GM18508 (cell line): ENCODE measurements around the gene TWNK.
"Not testable (repeated sequence)": the region's sequence is repeated elsewhere in the genome, so short reads cannot be mapped to it uniquely, and the experiment has no call there.

Source experiments
- ATAC-seq: cut with Tn5 transposase; IDR thresholded peaks from one replicate; pipeline ENCODE4 v1.9.1; 2021; ENCODE audit warnings: moderate number of reproducible peaks; ENCODE audit not compliant: insufficient read depth, unreplicated experiment

TWNK gene

DNA sequence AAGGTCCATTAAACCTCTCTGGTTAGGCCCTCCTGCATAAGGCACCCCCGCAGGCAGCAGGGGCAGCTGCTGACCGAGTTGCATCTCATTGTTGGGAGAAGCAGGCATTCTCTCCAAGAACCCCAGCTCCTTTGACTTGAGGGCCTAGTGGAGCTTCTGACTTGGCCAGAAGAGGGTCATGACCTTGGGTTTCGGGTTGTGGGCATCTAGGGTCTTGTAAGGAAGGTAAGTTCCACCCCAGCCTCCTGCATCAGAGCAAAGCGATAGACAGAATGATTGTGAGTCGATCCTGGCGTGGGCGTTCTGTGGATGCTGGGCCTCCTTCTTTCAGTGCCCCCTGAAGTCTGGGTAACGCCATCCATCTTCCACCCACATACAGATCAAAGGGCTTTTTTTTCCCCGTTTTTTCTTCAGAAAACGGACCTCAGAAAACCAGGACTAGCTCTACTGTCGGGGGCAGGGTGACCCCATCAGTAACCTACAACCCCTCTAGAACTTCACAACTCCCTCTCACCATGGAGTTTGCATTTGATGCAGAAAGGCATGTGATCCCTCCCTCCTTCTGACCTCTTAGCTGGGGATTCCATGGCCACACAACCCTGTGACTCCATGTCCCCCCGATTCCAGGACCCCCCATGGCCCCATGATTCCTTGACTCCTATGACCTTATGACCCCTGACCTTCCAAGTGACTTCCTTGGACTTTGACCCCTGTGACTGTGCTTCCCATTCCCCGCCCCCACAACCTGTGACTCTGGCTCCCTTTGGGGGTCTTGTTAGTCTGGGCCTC lies 15.0 kb upstream of the TWNK start:
- ATAC-seq, result no peak

DNA sequence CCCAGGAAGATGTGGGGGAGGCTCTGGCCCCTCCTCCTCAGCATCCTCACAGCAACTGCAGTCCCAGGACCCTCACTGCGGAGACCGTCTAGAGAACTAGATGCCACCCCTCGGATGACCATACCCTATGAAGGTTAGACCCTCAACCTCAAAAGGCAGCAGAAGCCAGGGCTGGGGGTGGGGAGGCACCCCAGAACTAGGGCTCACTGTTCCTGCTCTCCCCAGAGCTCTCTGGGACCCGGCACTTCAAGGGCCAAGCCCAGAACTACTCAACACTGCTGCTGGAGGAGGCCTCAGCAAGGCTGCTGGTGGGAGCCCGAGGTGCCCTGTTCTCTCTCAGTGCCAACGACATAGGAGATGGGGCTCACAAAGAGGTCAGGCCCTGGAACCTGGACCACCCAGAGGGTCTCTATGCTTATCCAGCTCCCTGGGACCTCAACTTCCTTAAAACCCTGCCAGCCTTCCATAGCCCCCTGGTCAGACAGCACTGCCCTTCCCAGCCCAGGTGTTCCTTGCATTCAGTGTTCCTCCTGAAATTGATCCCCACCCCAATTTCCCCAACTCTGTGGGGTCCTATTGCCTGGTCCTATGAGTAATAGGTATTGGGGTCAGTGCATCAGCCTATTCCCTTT lies 14.3 kb upstream of the TWNK start:
- no peak for ATAC-seq

DNA sequence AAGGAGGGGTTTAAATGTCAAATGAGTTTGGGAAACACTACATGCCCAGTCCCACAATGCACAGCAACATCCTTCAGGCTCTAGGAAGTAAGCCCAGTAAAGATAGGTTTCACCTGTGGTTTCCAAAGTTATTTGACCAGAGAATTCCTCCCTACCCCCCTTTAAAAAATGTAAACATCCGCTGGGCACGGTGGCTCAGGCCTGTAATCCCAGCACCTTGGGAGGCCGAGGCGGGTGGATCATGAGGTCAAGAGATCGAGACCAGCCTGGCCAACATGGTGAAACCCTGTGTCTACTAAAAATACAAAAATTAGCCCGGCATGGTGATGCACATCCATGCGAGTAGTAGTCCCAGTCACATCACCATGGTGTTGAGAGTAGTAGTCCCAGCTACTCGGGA lies 11.9 kb upstream of the TWNK start:
- not testable (repeated sequence) for ATAC-seq

DNA sequence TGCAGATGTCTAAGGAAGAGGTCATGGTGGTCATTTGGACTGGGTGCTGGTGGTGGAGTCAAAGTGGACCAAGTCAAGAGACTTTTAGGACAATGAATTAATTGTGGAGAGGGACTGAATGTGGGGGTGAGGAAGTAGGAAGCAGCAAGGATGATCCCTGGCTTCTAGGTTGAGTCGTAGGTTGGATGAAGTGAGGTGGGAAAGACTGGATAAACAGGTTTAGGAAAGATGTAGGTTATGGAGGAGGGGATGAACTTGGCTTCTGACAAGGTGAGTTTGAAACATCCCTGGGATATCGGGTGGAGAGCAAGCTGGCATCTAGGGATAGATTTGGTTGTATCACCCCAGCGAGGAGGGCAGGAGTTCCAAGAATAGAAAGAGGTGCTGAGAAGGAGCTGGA lies 10.4 kb upstream of the TWNK start:
- no peak for ATAC-seq

DNA sequence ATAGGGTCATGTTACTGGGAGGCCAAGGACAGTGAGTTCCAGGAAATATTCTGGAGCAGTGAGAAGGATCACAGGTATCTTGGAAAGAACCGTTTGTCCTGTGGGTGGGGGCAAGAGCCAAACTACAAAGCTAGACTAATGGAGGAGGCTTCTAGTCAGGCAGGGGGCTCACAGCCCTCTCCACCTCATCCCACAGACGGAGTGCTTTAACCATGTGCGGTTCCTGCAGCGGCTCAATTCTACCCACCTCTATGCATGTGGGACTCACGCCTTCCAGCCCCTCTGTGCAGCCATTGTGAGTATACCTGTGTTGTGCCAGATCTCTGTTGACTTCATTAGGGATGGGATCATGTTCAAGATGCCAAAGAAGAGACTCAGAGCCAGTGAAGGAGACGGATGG lies 9.9 kb upstream of the TWNK start:
- no peak for ATAC-seq

- no peak for ATAC-seq
These were observed 9.0 kb upstream of the TWNK start for GRCh38 chr10:100978121-100978900.

- no peak for ATAC-seq
These were observed 8.5 kb upstream of the TWNK start for GRCh38 chr10:100978901-100979195.

- ATAC-seq, result no peak
These were observed 7.5 kb upstream of the TWNK start for GRCh38 chr10:100979791-100980272.

DNA sequence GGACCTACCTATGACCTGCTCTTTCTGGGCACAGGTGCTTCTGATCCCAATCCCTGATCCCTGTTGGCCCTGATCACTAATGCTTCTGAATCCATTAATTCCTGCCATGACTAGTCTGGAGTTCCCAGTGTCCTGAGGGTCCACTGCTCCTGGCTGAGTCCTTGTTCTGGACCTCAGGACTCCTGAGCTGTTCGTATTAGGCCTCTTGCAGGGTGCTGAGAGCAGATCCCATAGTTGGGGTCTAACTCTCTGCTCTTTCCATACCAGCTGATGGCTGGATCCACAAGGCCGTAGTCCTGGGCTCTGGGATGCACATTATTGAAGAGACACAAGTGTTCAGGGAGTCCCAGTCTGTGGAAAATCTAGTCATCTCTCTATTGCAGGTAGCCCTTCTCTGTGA lies 7.0 kb upstream of the TWNK start:
- ATAC-seq, result no peak

GRCh38 chr10:100980711-100981110 lies 6.6 kb upstream of the TWNK start:
- no peak for ATAC-seq

DNA sequence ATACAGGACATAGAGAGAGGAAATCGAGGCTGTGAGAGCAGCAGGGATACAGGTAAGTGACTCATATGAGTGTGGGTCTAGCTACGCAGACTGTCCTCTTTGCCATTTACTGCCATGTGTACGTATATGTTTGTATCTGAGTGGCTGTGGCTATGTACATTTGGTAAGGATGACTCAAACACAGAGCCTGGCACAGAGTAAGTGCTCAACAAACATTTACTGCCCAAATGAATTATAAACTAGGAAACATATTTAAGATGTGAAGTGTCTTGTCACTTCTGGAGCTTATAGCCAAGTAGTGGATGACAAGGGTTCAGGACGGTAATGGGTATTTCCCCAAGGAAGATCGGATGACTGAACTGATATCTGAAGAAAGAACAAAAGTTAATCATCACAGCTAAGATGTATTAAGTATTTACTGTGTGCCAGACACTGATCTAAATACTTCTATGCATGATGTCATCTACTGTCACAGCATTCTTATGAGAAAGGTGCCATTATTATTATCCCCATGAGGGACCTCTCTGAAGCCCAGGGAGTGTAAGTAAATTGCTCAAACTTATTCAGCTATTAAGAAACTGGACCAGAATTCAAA lies 6.1 kb upstream of the TWNK start:
- ATAC-seq, result no peak

DNA sequence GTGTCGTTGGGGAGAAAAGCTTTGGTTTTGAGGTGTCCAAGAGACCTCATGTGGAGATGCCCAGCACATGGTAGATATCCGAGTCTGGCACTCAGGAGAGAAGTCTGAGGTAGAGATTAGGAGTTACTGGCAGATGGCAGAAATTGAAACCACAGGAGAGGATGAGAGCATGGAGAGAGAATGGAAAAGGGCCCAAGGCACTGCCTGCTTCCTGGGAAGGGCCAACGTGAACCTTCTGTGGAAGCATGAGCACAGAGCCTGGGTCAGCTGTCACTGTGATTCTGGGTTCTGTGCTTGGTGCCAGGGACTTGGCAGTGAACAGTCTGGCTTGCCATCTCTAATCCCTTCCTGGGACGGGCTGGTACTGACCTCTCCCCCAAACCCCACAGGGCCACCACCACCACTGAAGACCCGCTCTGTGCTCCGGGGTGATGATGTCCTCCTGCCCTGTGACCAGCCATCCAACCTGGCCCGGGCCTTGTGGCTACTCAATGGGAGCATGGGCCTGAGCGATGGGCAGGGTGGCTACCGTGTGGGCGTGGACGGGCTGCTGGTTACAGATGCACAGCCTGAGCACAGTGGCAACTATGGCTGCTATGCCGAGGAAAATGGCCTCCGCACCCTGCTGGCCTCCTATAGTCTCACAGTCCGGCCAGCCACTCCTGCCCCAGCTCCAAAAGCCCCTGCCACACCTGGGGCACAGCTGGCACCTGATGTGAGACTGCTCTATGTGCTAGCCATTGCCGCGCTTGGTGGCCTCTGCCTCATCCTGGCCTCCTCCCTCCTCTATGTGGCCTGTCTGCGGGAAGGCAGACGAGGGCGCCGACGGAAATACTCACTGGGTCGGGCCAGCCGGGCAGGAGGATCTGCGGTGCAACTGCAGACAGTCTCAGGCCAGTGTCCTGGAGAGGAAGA lies 4.2 kb upstream of the TWNK start:
- ATAC-seq, result no peak

GRCh38 chr10:100983868-100984671 lies 3.3 kb upstream of the TWNK start:
- ATAC-seq, result no peak

- no peak for ATAC-seq
These were observed 2.6 kb upstream of the TWNK start for GRCh38 chr10:100984672-100985177.

DNA sequence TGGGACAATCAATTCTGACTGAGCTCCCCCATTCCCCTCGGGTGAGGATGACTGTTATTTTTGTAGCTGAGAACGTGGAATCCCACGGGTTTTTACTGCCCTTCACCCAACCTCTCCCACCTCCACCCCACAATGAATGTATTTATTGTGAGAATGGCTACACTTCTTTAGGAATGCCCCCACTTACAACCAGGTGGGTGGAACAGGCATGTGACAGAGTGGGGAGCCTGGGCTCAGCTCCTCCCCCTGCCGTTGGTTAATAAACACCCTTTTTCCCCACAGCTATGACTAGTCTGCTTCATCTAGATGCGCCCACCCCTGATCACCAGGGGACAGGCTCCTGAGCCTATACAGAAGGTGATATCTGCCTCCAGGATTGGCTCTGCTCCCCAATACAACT lies 2.0 kb upstream of the TWNK start:
- ATAC-seq, result no peak

GRCh38 chr10:100986623-100986951 lies 756 bp upstream of the TWNK start:
- no peak for ATAC-seq

DNA sequence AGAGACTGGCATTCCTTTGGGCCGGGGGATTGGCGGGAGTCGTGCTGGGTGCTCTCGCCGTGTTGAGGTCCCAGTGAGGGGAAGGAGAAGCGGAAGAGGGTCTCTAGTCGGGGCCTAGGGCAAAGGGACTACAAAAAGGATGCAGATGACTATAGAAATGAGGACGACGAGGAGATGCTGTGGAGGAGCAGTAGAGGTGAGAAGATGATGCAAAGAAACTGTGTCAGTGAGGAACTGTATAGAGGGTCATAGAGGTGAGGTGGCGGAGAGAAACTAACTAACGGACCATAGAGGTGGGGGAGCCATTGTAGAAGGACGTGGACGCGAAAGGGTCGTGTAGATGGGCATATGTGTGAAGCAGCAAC lies 324 bp downstream of the TWNK start:
- ATAC-seq, result no peak

GRCh38 chr10:100988166-100988565 lies 823 bp downstream of the TWNK start:
- no peak for ATAC-seq

- ATAC-seq, result no peak
These were observed 1.7 kb downstream of the TWNK start for GRCh38 chr10:100989088-100989487.
